MG63 (cell line): ENCODE data around the gene PRKCZ. TPM values are rescaled to one million over a fixed set of nuclear protein-coding genes. Genes with fewer than 3 reads are reported as not detected.

Experiments used
- DNase-seq: peaks from one replicate; pipeline ENCODE4 v3.0.0-alpha.2; 2020
- H3K27me3 ChIP-seq: fragments of 250-450 bp; sonication (Bioruptor Pico); 2 replicates; pipeline ENCODE4 v1.5.1; 2020; ENCODE audit warnings: mild to moderate bottlenecking, moderate library complexity
- H3K36me3 ChIP-seq: fragments of 250-450 bp; sonication (Bioruptor Pico); 2 replicates; pipeline ENCODE4 v1.5.1; 2020; ENCODE audit warnings: mild to moderate bottlenecking, moderate library complexity
- H3K4me3 ChIP-seq: fragments of 250-450 bp; sonication (Bioruptor Pico); 2 replicates; pipeline ENCODE4 v1.5.1; 2020; ENCODE audit warnings: mild to moderate bottlenecking, moderate library complexity
- H3K9me3 ChIP-seq: fragments of 250-450 bp; sonication (Bioruptor Pico); 2 replicates; pipeline ENCODE4 v1.5.1; 2020; ENCODE audit warnings: mild to moderate bottlenecking, moderate library complexity
- total RNA-seq: library from RNA; depleted of rRNA; stranded (reverse); fragments of >200 nt; shearing (Covaris generic); gene quantifications from 2 replicates; pipeline ENCODE4 v1.2.3, GENCODE V29; 2014; ENCODE audit warnings: low replicate concordance

The PRKCZ gene
- total RNA-seq, 1 experiment from 2014 or later: 5.3 TPM

- Histone ChIP-seq H3K4me3 (no peak overlapping the region), H3K36me3 (no peaks in the 10 kb centered on the region)
Measured at GRCh38 chr1:2173546-2174347, 123.5 kb downstream of the PRKCZ start.

GRCh38 chr1:2174348-2175054 is 124.3 kb downstream of the PRKCZ start:
- peak; percentile 66 for DNase-seq
- Histone ChIP-seq H3K4me3 (peak overlapping the region; percentile 25), H3K27me3 (no peaks in the 10 kb centered on the region), H3K36me3 (no peaks in the 10 kb centered on the region), H3K9me3 (no peaks in the 10 kb centered on the region)

More at GRCh38 chr1:2173546-2174347, 123.5 kb downstream of the PRKCZ start:
- Histone ChIP-seq H3K27me3 (no peaks in the 10 kb centered on the region), H3K9me3 (no peaks in the 10 kb centered on the region)
- DNase-seq: no peak

GRCh38 chr1:2175055-2175414 is 124.8 kb downstream of the PRKCZ start:
- DNase-seq: no peak
- Histone ChIP-seq H3K36me3 (no peaks in the 10 kb centered on the region), H3K27me3 (no peaks in the 10 kb centered on the region), H3K9me3 (no peaks in the 10 kb centered on the region), H3K4me3 (no peak overlapping the region; the same call in 1 of the 2 replicates)

- H3K9me3 ChIP-seq: no peaks in the 10 kb centered on the region
- H3K36me3 ChIP-seq: no peaks in the 10 kb centered on the region
- H3K27me3 ChIP-seq: no peaks in the 10 kb centered on the region
- H3K4me3 ChIP-seq: no peak overlapping the region
- no peak for DNase-seq
Measured at GRCh38 chr1:2175681-2176454, 125.7 kb downstream of the PRKCZ start.

GRCh38 chr1:2176615-2177014 is 126.4 kb downstream of the PRKCZ start:
- Histone ChIP-seq H3K9me3 (no peaks in the 10 kb centered on the region), H3K27me3 (no peaks in the 10 kb centered on the region), H3K4me3 (no peak overlapping the region), H3K36me3 (no peaks in the 10 kb centered on the region)
- no peak for DNase-seq

- no peaks in the 10 kb centered on the region for H3K27me3 ChIP-seq
- no peak overlapping the region for H3K4me3 ChIP-seq
- no peak for DNase-seq
- H3K9me3 ChIP-seq: no peaks in the 10 kb centered on the region
- no peaks in the 10 kb centered on the region for H3K36me3 ChIP-seq
Measured at GRCh38 chr1:2177541-2177940, 127.3 kb downstream of the PRKCZ start.

- DNase-seq: no peak
- H3K36me3 ChIP-seq: no peaks in the 10 kb centered on the region
Measured at GRCh38 chr1:2177946-2178538, 127.8 kb downstream of the PRKCZ start.

GRCh38 chr1:2178875-2179274 is 128.7 kb downstream of the PRKCZ start:
- no peaks in the 10 kb centered on the region for H3K27me3 ChIP-seq
- no peaks in the 10 kb centered on the region for H3K36me3 ChIP-seq
- H3K9me3 ChIP-seq: no peaks in the 10 kb centered on the region
- H3K4me3 ChIP-seq: no peak overlapping the region
- no peak for DNase-seq

More at GRCh38 chr1:2177946-2178538, 127.8 kb downstream of the PRKCZ start:
- Histone ChIP-seq H3K9me3 (no peaks in the 10 kb centered on the region), H3K4me3 (no peak overlapping the region), H3K27me3 (no peaks in the 10 kb centered on the region)

- Histone ChIP-seq H3K36me3 (no peaks in the 10 kb centered on the region), H3K9me3 (no peaks in the 10 kb centered on the region), H3K4me3 (no peak overlapping the region), H3K27me3 (no peaks in the 10 kb centered on the region)
- no peak for DNase-seq
Measured at GRCh38 chr1:2179283-2180013, 129.2 kb downstream of the PRKCZ start.

GRCh38 chr1:2180297-2181245 is 130.4 kb downstream of the PRKCZ start:
- H3K27me3 ChIP-seq: no peaks in the 10 kb centered on the region
- DNase-seq: peak; percentile 22

GRCh38 chr1:2181271-2181670 is 131.1 kb downstream of the PRKCZ start:
- no peak for DNase-seq
- no peaks in the 10 kb centered on the region for H3K9me3 ChIP-seq
- H3K4me3 ChIP-seq: no peak overlapping the region
- no peaks in the 10 kb centered on the region for H3K27me3 ChIP-seq
- H3K36me3 ChIP-seq: no peaks in the 10 kb centered on the region

More at GRCh38 chr1:2180297-2181245, 130.4 kb downstream of the PRKCZ start:
- Histone ChIP-seq H3K9me3 (no peaks in the 10 kb centered on the region), H3K36me3 (no peaks in the 10 kb centered on the region), H3K4me3 (no peak overlapping the region)

GRCh38 chr1:2181752-2182151 is 131.5 kb downstream of the PRKCZ start:
- DNase-seq: no peak
- Histone ChIP-seq H3K36me3 (no peaks in the 10 kb centered on the region), H3K9me3 (no peaks in the 10 kb centered on the region), H3K4me3 (no peak overlapping the region), H3K27me3 (no peaks in the 10 kb centered on the region)

- no peak for DNase-seq
- Histone ChIP-seq H3K36me3 (no peaks in the 10 kb centered on the region), H3K9me3 (no peaks in the 10 kb centered on the region), H3K27me3 (no peaks in the 10 kb centered on the region), H3K4me3 (no peak overlapping the region)
Measured at GRCh38 chr1:2182376-2182775, 132.2 kb downstream of the PRKCZ start.

GRCh38 chr1:2183937-2184334 is 133.7 kb downstream of the PRKCZ start:
- Histone ChIP-seq H3K27me3 (no peaks in the 10 kb centered on the region), H3K36me3 (no peaks in the 10 kb centered on the region)

GRCh38 chr1:2184531-2184930 is 134.3 kb downstream of the PRKCZ start:
- no peak for DNase-seq
- Histone ChIP-seq H3K9me3 (no peaks in the 10 kb centered on the region), H3K27me3 (no peaks in the 10 kb centered on the region), H3K36me3 (no peaks in the 10 kb centered on the region), H3K4me3 (no peak overlapping the region)

More at GRCh38 chr1:2183937-2184334, 133.7 kb downstream of the PRKCZ start:
- H3K4me3 ChIP-seq: no peak overlapping the region
- H3K9me3 ChIP-seq: no peaks in the 10 kb centered on the region
- no peak for DNase-seq
